Stimulated activated naive CD4-positive, alpha-beta T cell (primary cell): ENCODE data around the gene FUOM.

Experiments
- DNase-seq, 6 experiments: peaks; one replicate each; lab custom pipeline; 2025; lab: John Stamatoyannopoulos, UW

The FUOM gene

DNA sequence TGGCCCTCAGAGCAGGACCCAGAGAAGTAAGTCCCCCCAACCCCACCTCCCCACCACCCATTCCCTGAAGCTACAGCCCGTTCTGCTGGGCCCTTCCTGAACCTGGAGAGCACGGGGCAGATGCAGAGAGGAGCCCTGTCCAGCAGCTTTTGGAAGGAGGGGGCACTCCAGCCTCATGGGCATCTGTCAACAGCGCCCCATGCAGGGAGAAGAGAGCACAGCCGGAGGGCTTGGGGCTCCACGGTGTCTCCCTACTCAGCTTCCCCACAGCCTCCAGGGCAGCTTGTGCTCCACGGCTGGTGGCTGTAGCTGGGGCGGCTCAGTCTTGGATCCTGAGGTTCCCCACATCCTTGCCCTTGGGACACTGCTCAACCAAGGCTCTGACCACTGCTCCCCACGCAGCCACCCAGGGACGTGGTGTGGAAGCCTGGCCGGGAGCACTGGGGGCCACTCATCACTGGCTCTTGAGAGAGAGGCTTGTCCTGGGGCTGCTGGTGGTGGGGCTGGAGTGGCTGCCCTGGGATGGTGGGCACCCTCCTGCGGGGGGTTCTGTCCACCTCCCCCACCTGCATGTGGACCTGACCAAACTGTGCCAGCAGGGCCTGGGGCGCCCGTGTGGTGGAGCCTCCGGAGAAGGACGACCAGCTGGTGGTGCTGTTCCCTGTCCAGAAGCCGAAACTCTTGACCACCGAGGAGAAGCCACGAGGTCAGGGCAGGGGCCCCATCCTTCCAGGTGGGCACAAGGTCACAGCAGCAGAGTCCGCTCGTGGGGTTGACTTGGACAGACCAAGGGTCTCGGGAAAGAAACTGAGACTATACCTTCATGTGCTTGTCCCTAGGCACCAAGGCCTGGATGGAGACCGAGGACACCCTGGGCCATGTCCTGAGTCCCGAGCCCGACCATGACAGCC is 6.2 kb downstream of the FUOM start:
- DNase-seq: no peak

DNA sequence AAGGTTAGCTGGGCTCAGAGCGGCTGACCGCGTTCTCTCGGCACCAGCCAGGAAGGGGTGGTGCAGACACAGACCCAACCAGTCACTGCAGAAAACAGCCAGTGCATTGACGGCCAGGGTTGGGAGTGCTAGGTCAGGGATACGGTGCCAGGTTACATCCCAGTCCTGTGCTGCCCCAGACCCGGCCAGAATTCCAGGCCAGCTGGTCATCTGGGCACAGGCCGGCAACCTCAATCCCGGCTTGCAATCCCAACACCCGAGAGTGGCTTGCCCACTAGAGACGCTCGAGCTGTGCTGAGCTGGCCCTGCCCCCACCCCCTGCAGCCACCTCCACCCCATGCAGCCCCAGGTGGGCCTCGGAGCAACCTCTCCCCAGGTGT is 6.9 kb downstream of the FUOM start:
- no peak for DNase-seq

GRCh38 chr10:133350283-133350949 is 7.4 kb downstream of the FUOM start:
- DNase-seq: no peak

DNA sequence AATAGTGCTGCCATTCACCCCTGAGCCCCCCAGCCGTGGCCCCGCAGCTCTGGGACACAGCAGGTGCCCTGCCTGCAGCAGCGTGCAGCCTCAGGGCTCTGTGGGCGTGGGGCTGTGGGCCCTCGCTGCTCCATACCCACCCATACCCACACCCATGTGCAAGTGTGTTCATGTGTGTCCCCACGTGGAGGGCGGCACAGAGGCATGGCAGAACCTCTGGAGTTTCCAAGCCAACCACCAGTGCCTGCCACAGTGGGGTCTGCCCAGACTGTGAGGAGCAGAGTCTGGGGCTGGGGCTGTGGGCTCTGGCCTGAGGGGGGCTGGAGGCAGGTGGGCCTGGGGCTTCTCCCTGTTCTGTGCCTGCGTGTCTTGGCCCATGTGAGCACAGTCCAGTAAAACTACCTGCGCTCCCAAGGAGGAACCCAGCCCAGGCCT is 8.2 kb downstream of the FUOM start:
- DNase-seq: no peak

DNA sequence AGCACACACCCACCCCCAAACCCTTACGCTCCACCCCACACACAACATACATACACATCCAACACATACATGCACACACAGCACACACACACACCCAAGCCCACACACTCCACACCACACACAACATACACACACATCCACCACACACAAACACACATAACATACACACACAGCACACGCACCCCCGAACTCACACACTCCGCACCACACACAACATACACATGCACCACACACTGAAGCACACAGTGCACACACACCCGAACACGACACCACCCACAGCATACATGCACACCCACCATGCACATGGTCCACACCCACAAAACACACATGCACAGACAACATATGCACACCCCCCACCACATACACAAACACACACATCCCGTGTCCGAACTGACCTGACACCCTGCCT is 8.7 kb downstream of the FUOM start:
- DNase-seq: no peak

- DNase-seq: no peak
Measured at GRCh38 chr10:133347710-133348517, 9.9 kb downstream of the FUOM start.

- no peak for DNase-seq
Measured at GRCh38 chr10:133346413-133346812, 11.4 kb downstream of the FUOM start.

DNA sequence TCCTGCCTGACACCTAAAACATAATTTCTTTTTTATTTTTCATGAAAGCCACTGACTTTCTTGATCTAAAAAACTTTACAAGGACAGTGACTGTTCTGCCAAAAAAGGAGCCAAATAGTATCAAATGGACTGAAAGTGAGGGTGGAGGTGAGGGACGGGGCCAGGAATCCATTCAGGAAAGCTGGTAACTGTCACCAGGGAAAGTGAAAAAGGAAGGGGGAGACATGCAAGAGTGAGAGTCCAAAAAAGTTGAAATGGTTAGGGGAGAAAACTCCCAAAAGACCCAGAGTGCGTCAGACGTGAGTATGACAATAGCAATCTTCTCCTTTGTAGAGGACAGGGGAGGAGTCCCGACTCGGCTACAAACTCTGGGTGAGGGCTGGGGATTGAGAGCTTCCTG is 13.6 kb downstream of the FUOM start:
- DNase-seq: no peak

GRCh38 chr10:133343558-133343957 is 14.3 kb downstream of the FUOM start:
- DNase-seq: no peak

DNA sequence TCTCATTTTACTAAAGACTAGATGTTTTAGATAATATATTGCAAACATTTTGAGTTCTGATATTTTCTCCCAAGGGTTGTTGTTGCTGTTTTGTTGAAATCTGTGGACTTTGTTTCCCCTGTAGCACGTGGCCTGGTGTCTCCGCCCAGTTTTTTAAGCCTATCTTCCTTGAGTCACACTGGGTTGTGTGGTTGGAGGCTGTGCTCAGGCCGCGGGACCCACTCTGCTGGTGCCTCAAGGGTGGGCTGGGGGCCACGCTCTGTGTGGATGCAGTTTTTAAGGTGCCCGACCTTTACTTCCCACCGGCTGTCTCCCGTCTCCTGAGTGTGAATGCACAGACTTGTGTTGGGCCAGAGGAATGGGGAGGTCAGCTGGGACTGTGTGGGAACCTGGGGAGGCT is 14.9 kb downstream of the FUOM start:
- no peak for DNase-seq

DNA sequence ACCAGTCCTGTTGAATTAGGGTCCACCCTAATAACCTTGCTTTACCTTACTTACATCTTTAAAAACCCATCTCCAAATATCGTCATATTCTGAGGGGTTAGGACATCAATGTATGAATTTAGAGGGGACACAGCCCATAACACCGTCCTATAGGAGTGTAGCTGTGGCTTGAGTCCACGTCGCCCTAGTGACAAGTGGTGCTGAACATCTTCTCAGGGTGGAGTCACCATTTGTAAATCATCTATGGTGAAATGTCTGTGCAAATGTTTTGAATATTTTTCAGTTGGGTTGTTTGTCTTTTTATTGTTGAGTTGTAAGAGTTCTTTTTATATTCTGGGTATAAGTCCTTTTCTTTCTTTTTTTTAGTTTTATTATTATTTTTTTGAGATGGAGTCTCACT is 15.8 kb downstream of the FUOM start:
- DNase-seq: no peak

DNA sequence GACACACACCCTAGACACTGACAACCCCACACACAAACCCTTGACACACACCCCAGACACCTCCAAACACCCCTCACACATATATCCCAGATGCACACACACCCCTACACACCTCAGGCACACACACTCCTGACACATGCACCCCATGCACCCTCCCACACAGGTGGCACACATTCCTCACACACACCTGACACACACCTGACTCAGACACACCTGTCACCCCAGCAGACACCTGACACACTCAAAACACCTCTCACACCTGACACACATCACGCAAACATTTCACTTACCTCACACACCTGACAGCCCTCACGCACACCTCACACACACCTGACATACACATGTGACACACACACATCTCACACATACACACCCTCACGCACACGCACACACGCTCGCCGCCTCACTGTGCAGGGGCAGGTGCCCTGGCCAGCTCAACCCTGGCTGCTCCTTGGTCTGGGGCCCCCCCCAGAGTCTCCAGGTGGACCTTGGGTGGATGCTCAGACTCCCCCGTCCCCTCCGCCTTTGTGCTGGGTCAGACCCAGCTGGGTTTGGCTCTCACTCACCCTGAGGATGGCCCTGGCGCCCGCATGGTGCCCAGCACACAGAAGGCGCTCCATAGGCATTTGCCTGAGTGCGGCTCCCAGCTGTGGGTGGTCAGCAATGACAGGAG is 18.0 kb downstream of the FUOM start:
- no peak for DNase-seq

GRCh38 chr10:133338080-133339071 is 19.4 kb downstream of the FUOM start:
- DNase-seq: no peak

- DNase-seq: no peak
Measured at GRCh38 chr10:133337370-133337725, 20.5 kb downstream of the FUOM start.

- peak; percentile 84 to 92 (median 88) for DNase-seq
Measured at GRCh38 chr10:133336577-133337369, 21.0 kb downstream of the FUOM start, which contains the start of gene CALY. CALY (minus strand) TSS chr10:133336896; CDS start chr10:133328989, 7,907 bp downstream.

DNA sequence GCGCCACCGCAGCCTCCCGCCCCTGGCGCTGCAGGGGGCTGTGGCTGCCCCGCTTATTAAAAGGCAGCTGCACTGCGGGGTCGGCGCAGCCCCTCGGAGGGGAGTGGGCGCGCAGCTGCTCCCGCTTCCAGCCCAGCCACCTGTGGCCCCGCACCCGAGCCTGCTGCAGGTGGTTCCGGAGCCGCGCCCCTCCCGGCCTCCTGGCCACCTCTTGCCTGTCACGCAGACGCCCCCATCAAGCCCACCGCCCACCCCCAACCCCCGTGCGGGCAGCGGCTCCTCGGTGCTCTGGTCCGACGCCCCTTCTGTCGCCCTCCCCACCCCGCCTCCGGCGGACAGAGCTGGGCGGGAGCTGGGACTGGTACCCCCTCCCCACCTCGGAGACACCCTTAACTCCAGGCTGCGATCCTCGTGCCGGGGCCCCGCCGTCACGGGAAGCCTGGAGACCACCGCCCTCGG is 21.7 kb downstream of the FUOM start:
- DNase-seq: peak in 1 of 6 experiments; percentile 39

DNA sequence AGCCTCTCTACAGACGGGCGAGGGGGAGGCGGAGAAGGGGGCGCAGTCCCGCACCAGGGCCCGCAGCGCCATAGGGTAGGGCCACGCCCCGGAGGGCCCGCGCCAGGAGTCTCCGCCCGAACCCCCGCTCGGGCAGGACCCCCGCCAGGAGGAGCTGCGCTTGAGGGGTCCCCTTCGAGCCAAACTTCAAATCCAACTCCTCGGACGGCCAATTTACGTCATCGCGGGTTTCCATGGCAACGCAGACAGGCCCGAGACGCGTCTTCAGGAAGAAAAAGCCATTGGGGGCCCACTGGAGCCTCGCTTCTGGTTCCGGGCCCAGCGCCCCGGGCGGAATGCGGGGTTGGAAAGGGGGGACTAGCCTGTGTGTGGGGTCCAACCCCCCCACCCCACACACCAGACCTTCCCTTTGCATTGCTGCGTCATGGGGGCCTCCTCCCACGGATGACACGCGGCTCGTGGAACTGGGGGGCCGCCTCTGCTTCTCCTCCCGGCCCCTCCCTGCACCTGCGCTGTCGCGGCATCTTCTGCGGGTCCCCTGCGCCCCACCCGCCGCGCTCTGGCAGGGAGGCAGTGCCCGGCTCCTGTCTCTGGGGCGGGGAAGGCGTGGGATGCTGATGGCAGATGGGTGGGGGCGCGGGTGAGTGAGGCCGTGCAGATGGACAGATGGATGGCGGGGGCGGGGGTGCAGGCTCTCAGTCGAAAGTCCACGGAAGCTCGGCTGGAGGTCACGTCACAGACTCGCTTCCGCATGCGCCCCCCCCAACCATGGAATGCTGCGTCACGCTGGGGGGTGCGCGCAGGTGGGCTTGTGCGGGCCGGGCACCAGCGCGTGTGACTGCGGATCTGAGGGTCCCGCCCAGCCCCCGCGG is 22.3 kb downstream of the FUOM start:
- DNase-seq: peak; percentile 77 to 89 (median 82)

GRCh38 chr10:133334503-133335245 is 23.1 kb downstream of the FUOM start:
- peak in 1 of 6 experiments; percentile 37 for DNase-seq
